GM18870 (cell line): ENCODE results near the gene PLIN4.
"Not testable (repeated sequence)": the region's sequence is repeated elsewhere in the genome, so short reads cannot be mapped to it uniquely, and the experiment has no call there.

Experiments used
- ATAC-seq: cut with Tn5 transposase; IDR thresholded peaks from one replicate; pipeline ENCODE4 v1.9.1; 2021; ENCODE audit warnings: moderate library complexity; ENCODE audit not compliant: unreplicated experiment

Gene PLIN4, protein sequence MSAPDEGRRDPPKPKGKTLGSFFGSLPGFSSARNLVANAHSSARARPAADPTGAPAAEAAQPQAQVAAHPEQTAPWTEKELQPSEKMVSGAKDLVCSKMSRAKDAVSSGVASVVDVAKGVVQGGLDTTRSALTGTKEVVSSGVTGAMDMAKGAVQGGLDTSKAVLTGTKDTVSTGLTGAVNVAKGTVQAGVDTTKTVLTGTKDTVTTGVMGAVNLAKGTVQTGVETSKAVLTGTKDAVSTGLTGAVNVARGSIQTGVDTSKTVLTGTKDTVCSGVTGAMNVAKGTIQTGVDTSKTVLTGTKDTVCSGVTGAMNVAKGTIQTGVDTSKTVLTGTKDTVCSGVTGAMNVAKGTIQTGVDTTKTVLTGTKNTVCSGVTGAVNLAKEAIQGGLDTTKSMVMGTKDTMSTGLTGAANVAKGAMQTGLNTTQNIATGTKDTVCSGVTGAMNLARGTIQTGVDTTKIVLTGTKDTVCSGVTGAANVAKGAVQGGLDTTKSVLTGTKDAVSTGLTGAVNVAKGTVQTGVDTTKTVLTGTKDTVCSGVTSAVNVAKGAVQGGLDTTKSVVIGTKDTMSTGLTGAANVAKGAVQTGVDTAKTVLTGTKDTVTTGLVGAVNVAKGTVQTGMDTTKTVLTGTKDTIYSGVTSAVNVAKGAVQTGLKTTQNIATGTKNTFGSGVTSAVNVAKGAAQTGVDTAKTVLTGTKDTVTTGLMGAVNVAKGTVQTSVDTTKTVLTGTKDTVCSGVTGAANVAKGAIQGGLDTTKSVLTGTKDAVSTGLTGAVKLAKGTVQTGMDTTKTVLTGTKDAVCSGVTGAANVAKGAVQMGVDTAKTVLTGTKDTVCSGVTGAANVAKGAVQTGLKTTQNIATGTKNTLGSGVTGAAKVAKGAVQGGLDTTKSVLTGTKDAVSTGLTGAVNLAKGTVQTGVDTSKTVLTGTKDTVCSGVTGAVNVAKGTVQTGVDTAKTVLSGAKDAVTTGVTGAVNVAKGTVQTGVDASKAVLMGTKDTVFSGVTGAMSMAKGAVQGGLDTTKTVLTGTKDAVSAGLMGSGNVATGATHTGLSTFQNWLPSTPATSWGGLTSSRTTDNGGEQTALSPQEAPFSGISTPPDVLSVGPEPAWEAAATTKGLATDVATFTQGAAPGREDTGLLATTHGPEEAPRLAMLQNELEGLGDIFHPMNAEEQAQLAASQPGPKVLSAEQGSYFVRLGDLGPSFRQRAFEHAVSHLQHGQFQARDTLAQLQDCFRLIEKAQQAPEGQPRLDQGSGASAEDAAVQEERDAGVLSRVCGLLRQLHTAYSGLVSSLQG (N-terminal part only)

DNA sequence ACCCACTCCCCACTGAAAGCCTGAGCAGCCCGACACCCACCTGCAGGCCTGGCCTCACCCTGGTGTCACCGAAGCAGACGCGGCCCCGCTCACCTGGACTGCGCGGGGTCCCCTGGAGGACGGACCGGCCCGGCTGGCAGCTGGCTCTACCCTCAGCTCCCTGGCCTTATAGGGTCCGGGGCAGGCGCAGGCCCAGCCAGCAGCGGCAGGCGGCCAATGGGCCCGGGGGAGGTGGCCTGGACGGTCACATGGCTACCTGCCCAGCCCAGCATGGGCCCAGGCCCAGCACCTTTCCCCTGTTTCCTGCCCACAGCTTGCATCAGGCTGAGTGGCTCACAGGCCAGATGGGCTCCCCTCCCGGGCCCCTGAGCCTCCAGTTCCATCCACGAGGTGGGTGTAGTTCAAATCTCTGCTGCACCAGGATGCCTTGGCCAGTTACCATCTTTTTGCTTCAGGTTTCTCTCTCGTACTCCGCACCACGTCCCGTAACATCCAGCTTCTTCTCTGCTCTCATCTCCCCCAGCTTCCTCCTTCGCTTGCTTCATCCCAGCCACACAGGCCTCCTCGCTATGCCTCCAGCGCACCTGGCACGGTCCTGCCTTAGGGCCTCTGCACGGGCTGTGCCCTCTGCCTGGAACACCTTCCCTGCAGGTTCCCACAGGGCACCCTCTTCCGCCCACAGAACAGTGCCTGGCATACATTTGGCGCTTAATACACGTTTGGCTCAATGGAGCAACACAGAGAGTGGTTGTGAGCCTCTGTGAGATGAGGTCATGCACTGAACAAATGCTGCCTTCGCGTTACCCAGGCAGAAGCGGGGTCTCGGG is at the start of gene PLIN4:
Gene PLIN4 (minus strand): TSS at position 142 of the 827 bp plus-strand sequence. CDS start 214 bp downstream, outside the sequence.
- ATAC-seq: no peak

DNA sequence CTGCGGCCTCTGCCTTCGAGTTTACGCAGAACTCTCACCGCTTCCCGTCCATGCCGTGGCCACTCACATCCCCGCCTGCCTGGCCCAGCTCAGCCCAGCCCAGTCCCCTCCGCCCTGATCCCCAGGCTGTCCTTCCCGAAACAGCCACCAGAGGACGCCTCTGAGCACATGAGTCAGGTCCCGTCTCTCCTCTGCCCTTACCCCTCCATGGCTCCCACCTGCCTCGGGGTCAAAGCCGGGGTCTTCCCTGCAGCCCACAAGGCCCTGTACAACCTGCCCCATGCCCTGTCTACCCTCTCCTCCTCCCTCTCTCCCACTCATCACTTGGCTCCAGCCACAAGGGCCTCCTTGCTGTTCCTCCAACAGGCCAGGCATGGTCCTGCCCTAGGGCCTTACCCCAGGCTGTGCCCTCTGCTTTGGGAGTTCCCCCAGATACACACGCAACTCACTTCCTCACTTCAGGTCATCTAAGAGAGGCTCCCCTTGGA is 49.3 kb upstream of the PLIN4 start:
- no peak for ATAC-seq

DNA sequence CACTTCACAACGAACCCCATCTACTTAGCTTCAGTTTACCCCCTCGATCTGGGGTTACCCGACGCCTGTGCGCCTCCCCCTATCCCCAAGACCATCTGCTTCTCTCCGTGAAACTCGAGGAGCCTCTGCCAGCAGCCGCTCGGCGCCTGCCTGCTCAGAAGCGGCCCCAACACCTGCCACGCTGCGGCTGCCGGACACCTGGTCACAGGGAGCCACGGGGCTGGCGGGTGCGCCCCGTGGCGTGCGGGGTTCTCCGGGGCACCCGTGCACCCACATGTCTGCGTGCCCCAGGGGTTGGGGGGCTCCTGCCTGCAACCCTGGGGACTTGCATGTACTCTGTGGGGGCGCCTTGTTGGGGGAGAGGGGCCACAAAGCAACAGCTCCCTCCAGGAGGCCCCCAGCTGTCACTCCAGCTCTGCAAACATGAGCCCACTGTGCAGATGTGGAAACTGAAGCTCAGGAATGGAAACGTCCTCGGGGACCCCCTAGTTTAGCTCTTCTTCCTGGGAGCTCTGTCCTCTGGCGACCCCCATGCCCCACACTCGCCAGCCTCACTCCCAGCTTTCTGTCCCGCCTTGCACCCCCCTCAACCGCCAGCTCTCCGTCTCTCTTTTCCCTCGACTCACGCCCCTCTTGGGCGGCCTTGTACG is 48.2 kb upstream of the PLIN4 start:
- no peak for ATAC-seq

DNA sequence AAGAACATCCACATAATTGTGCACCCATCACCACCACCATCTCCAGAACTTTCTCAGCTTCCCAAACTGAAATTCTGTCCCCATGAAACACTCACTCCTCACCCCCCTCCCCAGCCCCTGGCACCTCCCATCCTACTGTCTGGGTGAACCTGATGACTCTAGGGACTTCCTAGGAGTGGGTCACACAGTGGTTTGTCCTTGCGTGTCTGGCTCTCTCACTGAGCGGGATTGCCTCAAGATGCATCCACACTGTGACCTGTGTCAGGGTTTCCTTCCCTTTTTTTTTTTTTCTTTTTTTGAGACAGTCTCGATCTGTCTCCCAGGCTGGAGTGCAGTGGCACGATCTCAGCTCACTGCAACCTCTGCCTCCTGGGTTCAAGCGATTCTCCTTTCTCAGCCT is 45.3 kb upstream of the PLIN4 start:
- not testable (repeated sequence) for ATAC-seq

DNA sequence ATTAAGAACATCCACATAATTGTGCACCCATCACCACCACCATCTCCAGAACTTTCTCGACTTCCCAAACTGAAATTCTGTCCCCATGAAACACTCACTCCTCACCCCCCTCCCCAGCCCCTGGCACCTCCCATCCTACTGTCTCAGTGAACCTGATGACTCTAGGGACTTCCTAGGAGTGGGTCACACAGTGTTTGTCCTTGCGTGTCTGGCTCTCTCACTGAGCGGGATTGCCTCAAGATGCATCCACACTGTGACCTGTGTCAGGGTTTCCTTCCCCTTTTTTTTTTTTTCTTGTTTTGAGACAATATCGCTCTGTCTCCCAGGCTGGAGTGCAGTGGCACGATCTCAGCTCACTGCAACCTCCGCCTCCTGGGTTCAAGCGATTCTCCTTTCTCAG is 43.8 kb upstream of the PLIN4 start:
- not testable (repeated sequence) for ATAC-seq

DNA sequence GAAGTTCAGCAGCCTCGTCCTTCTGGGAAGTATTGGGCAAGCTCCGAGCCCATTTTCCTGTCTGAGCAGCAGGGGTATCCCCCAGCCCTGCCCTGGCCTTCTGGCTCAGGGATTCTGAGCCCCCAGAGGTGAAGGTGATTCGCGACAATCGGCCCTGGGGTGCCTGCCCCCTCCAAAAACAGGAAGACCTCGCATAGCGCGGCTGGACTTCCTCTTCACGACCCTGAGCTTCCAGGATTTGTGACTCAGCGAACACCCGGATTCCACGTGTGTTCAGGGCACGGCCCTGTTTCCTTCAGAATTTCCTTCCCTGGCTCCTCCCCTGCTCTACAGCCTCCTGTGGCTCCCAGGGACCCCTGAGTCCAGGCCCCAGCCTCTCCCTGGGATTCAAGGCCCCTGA is 41.3 kb upstream of the PLIN4 start, which contains the start of gene SEMA6B:
Gene SEMA6B (minus strand): TSS at position 116 of the 400 bp plus-strand sequence. CDS start 1,227 bp downstream, outside the sequence.
- ATAC-seq: no peak

DNA sequence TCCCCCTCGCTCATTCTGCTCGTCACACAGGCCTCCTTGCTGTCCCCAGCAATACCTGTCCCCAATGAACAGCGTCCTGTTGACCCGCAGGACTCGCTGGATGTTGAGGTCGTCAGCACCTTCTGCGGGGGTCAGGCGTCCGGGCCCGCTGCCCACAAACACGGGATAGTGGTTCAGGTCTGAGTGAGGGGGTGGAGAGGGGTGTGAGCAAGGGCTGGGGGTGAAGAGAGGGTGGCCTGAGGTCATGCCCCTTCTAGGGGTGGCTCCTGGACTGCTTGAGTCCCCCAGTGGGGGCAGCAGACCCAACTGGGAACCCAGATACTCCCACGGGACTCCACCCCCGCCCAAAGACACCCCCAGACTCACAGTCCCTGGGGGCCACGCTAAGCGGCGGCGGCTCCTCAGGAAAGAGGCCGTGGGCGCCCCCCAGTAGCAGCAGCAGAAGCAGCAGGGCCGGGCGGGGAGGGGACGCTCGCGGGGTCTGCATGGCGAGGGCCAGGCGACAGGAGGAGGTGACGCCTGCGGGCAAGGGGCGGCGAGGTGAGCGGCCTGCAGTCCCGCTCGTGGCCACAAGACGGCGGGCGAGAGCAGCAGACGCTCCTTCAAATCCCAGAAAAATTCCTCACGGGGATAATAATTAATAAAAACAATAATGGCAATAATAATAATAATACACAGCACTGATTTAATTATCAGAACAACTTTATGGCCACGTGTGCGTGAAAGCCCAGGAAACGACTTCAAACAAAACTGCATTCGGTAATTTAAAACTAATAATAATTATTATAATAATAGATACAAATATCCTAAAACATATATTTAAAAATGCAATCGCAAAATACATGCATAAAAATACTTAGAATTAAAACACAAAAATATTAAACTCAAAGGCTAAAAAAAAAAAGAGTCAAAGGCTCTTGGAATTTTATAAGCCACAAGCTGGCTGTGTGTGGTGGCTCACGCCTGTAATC is 40.0 kb upstream of the PLIN4 start:
- ATAC-seq: no peak

DNA sequence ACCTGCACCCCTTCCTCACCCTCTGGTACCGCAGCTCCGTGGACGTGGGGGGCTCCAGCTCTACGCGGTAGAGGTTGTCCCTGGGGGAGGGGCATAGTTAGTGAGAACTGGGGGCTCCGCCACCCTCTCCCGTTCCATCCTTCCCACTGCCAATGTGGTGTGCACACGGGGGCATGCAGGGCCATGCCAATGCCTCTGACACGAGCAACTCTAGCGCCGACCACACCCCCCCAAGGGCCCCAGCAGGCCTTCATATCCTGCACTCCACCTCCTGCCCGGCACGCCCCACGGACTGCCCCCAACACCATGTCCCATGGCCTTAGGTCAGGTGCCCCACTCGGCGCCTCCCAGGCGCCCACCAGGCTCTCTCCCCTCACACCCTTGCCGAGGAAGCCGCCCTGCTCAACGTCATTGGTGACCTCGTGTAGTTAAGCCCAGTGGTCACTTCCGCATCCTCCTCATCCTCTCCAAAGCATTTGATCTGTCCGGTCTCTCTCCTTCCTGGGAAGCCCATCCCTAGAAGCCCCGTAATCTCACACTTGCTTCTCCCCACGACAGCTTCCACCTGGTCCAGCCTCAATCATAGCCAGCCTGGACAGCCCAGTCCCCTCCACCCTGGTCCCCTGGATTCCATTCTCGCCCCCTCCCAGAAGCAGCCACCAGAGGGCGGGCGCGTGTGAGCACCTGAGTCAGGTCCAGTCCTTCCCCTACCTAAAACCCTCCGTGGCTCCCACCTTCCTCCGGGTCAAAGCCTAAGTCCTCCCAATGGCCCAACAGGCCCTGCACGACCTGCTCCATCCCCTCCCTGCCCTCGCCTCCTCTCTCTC is 39.1 kb upstream of the PLIN4 start:
- ATAC-seq: no peak

DNA sequence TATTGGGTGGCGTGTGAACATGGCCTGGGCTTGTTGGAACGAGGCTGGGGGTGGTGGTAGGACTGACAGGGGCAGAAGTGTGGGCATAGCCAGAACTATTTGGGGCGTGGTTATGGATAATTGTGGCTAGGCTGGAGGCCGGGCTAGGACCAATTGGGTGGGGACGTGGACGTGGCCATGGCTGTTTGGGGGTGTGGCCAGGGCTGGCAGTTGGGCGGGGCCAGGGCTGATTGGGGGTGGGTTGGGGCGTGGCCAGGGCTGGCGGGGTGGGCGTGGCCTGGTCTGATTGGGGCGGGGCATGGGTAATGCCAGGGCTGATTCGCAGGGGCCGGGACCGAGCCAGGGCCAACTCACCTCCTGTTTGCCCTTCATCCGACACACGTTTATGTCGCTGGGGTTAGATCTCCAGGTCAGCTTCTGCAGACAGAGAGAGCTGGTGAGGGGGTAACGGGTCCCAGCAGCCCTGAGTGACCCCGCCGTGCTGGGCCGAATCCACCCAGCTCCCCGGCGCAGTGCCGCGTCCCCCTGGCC is 38.4 kb upstream of the PLIN4 start:
- no peak for ATAC-seq

DNA sequence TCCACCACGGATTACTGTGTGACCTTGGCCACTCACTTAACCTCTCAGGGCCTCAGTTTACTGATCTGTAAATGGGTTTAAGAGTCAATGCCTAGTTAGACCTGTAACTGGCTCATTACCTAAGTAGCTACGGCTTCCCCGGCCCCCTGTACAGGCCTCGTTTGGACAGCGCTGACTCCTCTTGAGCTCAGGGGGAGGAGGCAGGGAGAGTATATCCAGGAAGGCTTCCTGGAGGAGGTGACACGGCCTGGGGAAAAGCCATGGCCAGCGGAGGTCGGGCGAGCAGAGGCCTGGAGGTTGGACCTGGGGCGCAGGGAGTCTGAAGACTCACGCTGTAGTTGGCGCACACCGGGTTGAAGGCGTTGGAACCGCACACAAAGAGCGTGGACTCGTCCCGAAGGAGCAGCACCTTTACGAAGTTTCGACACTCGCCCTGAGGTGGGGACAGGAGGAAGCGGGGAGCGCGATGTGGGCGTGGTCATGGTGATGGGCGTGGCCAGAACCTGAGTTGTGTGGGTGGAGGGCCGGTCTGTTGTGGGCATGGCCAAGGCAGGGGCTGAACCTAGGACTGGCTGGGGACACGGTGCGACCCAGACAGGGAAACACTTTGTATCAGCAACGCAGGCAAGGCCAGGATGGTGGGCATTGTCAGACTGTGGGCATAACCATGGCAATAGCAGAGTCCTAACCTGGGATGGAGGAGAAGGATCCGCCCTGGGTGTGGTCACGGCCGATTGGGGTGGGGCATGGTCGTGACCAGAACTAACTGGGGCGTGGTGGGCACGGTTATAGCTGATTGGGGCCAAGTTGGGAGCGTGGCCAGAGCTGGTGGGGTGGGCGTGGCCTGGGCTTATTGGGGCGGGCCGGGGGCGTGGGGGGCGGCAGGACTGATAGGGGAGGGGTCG is 37.6 kb upstream of the PLIN4 start:
- no peak for ATAC-seq

DNA sequence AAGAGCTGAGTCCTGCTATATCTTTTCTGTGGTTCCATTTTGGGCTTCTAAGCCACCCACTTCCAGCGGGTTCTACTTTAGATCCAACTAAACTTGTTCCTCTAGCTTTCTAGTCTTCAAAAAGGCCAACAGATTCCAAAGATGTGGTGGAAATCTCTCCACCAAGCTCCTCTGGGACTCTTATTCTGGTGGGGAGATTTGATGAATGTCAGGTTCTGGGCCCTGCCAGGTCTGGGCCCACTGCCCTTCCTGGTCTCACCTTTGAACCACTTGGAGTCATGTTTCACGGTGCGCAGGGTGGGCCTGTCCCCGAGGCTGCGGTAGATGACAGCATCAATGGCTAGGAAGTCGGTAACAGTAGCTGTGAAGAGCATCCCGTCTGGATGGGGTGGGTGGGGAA is 36.4 kb upstream of the PLIN4 start:
- ATAC-seq: no peak

DNA sequence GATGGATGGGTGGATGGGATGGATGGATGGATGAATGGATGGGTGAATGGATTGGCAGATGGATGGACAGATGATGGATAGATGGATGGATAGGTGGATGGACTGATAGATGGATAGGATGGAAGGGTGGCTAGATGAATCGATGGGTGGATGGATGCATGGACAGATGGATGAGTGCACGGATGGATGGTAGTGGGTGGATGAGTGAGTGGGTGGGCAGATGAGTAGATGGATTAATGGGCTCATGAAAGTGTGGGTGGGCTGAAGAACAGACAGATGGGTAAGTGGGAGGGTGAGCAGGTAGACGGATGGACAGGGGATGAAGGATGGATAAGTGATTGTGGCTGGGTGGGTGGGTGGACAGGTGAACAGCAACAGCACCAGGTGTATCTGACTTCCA is 35.5 kb upstream of the PLIN4 start:
- no peak for ATAC-seq

DNA sequence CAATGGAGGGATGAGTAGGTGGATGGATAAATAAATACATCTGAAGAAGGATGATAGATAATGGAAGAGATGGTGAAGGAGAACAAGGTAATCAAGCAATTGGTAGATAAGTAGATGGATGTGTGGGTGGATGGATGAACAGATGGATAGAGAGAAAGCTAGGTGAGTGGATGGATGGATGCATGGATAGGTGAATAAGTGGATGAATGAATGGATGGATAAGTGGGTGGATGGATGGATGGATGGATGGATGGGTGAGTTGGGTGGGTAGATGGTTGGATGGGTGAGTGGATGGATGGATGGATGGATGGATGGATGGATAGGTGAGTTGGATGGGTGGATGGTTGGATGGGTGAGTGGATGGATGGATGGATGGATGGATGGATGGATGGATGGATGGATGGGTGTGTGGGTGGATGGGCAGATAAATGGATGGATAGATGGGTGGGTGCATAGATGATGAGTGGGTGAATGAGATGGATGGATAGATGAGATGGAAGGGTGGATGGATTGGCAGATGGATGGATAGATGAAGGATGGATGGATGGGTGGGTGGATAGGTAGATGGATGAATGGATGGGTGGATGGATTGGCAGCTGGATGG is 34.9 kb upstream of the PLIN4 start:
- ATAC-seq: no peak

DNA sequence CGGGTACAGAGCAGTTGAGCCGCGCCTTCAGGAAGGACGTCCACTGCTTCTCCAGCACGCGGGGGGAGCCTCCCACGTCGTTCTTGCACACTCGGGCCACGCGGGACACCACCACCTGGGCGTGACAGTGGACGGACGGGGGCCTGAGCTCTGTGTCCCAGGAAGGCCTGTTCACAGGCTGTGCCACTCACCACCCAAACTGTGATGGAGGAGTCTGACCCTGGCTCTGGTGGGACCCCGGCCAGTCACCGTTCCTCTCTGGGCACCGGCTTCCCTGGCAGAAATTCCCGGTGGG is 34.2 kb upstream of the PLIN4 start:
- no peak for ATAC-seq

DNA sequence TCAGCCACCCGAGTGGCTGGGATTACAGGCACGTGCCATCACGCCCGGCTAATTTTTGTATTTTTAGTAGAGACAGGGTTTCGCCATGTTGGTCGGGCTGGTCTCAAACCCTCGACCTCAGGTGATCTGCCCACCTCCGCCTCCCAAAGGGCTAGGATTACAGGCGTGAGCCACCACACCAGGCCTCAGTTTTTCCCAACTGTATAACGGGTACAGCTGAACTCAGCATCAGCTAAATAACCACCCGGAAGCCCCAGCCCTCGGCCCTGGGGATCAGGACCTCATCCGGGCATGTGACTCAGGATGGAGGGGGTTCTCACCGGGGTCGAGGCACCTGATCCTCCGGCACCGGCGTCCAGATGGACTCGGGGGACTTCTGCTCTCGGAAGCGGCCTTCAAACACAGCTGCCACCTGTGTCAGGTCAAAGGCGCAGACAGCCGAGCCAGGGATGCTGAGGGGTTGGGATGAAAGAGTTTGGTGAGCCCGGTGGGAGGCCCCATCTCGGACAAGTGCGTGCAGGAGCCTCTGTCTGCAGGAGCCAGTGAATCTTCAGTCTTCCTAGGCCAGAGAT is 32.3 kb upstream of the PLIN4 start:
- no peak for ATAC-seq

DNA sequence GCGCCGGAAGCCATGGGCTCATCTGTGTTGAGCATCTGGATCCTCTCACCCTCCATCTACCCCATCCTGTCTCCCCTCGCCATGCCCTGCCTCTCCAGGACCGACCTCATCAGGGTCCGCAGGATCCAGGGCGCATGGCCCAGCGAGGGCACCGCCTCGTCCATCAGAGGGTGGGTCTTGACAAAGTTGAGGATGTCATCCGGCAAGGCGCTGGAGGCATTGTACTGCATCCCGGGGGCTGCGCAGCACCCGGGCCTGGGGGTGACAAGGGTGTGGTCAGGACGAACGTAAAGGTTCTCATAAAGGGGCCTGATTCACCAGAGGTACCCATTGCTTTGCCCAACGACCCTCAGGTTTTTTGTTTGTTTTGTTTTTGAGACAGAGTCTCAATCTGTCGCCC is 31.7 kb upstream of the PLIN4 start:
- ATAC-seq: no peak
